PFSK-1 (cell line): ENCODE data around the gene ZNF318.

Source experiments
- FOXP2 ChIP-seq: optimal IDR thresholded peaks from 2 replicates; pipeline ENCODE3; 2011; ENCODE audit warnings: borderline replicate concordance, control low read depth, inconsistent platforms; ENCODE audit not compliant: insufficient read depth; ENCODE audit errors: extremely low read length, extremely low read depth
- POLR2AphosphoS5 ChIP-seq: IDR thresholded peaks from 2 replicates; pipeline ENCODE4 v1.6.1; 2012; ENCODE audit warnings: low read depth, mild to moderate bottlenecking, control low read depth, low read length, moderate library complexity
- REST ChIP-seq, 2 experiments: IDR thresholded peaks; 2 replicates each; pipeline versions ENCODE4 v1.6.1 to v1.8.0; 2011 to 2012; ENCODE audit warnings: low read depth in 2 of 2, low read length in 2 of 2, control low read depth in 1 of 2, inconsistent platforms in 1 of 2, mild to moderate bottlenecking in 1 of 2, moderate library complexity in 1 of 2; ENCODE audit not compliant: insufficient read depth in 1 of 2
- SIN3A ChIP-seq: IDR thresholded peaks from 2 replicates; pipeline ENCODE4 v1.6.1; 2012; ENCODE audit warnings: mild to moderate bottlenecking, low read length, moderate library complexity, borderline replicate concordance; ENCODE audit not compliant: insufficient read depth
- TAF1 ChIP-seq: IDR thresholded peaks from 2 replicates; pipeline ENCODE4 v1.6.1; 2012; ENCODE audit warnings: low read length, control low read depth, borderline replicate concordance; ENCODE audit not compliant: insufficient read depth

The ZNF318 gene

GRCh38 chr6:43408259-43408658, 38.8 kb upstream of the ZNF318 start:
- TF ChIP-seq REST (IDR thresholded peaks at IDR 0.05; ENCODE audit: insufficient read depth in 1 of 2, low read depth in 2 of 2, low read length in 2 of 2) (no peak), SIN3A (no peak), FOXP2 (no peak)

- TF ChIP-seq POLR2AphosphoS5 = no peak
- TF ChIP-seq SIN3A = no peak
- TF ChIP-seq REST (IDR thresholded peaks at IDR 0.05; ENCODE audit: insufficient read depth in 1 of 2, low read depth in 2 of 2, low read length in 2 of 2) = no peak
- TF ChIP-seq TAF1 = no peak
- no peak for TF ChIP-seq FOXP2
Measured at GRCh38 chr6:43407296-43407695, 37.8 kb upstream of the ZNF318 start.

- TF ChIP-seq POLR2AphosphoS5 = no peak
- TF ChIP-seq FOXP2 = no peak
- no peak for TF ChIP-seq SIN3A
- TF ChIP-seq TAF1 = no peak
- TF ChIP-seq REST (IDR thresholded peaks at IDR 0.05; ENCODE audit: insufficient read depth in 1 of 2, low read depth in 2 of 2, low read length in 2 of 2) = no peak
Measured at GRCh38 chr6:43405354-43405753, 35.9 kb upstream of the ZNF318 start.

GRCh38 chr6:43402820-43403219, 33.4 kb upstream of the ZNF318 start:
- no peak for TF ChIP-seq POLR2AphosphoS5
- TF ChIP-seq REST (IDR thresholded peaks at IDR 0.05; ENCODE audit: insufficient read depth in 1 of 2, low read depth in 2 of 2, low read length in 2 of 2) = no peak
- TF ChIP-seq FOXP2 = no peak
- no peak for TF ChIP-seq SIN3A

GRCh38 chr6:43401730-43402129, 32.3 kb upstream of the ZNF318 start:
- TF ChIP-seq REST (IDR thresholded peaks at IDR 0.05; ENCODE audit: insufficient read depth in 1 of 2, low read depth in 2 of 2, low read length in 2 of 2) = no peak
- TF ChIP-seq POLR2AphosphoS5 = no peak
- no peak for TF ChIP-seq TAF1
- no peak for TF ChIP-seq FOXP2
- no peak for TF ChIP-seq SIN3A
